ENCODE data around the gene JUNB.
"Not testable (repeated sequence)": the region's sequence is repeated elsewhere in the genome, so short reads cannot be mapped to it uniquely, and the experiment has no call there.

Gene JUNB

GRCh38 chr19:12815088-12815487, 23.8 kb downstream of the JUNB start:
- DNase-seq, result no peak

GRCh38 chr19:12817188-12817587, 25.9 kb downstream of the JUNB start:
- not testable (repeated sequence) for DNase-seq

GRCh38 chr19:12817810-12818209, 26.5 kb downstream of the JUNB start:
- not testable (repeated sequence) for DNase-seq

- DNase-seq, result no peak
Observed at GRCh38 chr19:12821761-12822160, 30.5 kb downstream of the JUNB start.

GRCh38 chr19:12825254-12826131, 34.2 kb downstream of the JUNB start:
- DNase-seq, result peak; percentile 59

GRCh38 chr19:12828494-12828893, 37.2 kb downstream of the JUNB start:
- peak; percentile 73 for DNase-seq

- DNase-seq, result no peak
Observed at GRCh38 chr19:12833418-12833737, 42.1 kb downstream of the JUNB start.

- DNase-seq, result peak; percentile 54
Observed at GRCh38 chr19:12833738-12834565, 42.7 kb downstream of the JUNB start.

GRCh38 chr19:12834566-12834943, 43.3 kb downstream of the JUNB start, which contains the start of gene RTBDN:
Gene RTBDN, minus strand, starts transcription at chr19:12834579. Its CDS starts 4,600 bp downstream, at chr19:12829979.
- DNase-seq, result no peak

GRCh38 chr19:12834976-12835757, 43.9 kb downstream of the JUNB start:
- DNase-seq, result peak; percentile 53

- DNase-seq, result no peak
Observed at GRCh38 chr19:12836529-12836863, 45.2 kb downstream of the JUNB start.

GRCh38 chr19:12837225-12837624, 45.9 kb downstream of the JUNB start:
- no peak for DNase-seq

GRCh38 chr19:12838182-12838885, 47.0 kb downstream of the JUNB start, which contains the start of gene MAST1:
Gene MAST1, plus strand, starts transcription at chr19:12838515. Its CDS starts 58 bp downstream, at chr19:12838573.
- DNase-seq, result peak; percentile 72

- peak; percentile 44 for DNase-seq
Observed at GRCh38 chr19:12838886-12839756, 47.8 kb downstream of the JUNB start.

- peak; percentile 87 for DNase-seq
Observed at GRCh38 chr19:12840091-12841079, 49.1 kb downstream of the JUNB start.

- peak; percentile 54 for DNase-seq
Observed at GRCh38 chr19:12841094-12841493, 49.8 kb downstream of the JUNB start.

GRCh38 chr19:12842511-12842910, 51.2 kb downstream of the JUNB start:
- no peak for DNase-seq

Data from stimulated activated CD8-positive, alpha-beta memory T cell treated with anti-CD3 and anti-CD28 coated beads, Interleukin-4, amount 100 ng/mL, for 48 hours (primary cell).